Measurements from ENCODE around the gene CUL4A.

The CUL4A gene

DNA sequence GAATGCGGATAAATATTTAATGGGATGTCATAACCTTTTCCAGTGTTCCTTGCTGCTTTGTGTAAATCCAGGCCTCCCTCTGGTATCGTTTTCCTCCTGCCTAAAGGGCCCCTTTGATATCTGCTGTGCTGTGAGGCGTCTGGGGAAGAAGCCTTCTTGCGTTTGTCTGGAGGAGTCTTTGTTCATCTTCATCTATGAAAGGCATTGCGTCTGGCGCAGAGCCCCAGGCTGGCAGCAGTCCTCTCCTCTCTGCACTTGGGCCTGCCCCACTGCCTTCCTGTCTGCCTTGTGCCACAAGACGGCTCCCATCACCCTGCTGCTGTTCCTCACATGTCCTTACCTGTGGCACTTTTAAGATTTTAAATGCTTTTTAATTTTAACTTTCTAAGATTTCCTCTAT is 41.2 kb upstream of the CUL4A start:
- TF ChIP-seq EZH2phosphoT487 (IDR thresholded peaks at IDR 0.05; ENCODE audit: borderline replicate concordance) = no peak
- TF ChIP-seq, protein P1, sequence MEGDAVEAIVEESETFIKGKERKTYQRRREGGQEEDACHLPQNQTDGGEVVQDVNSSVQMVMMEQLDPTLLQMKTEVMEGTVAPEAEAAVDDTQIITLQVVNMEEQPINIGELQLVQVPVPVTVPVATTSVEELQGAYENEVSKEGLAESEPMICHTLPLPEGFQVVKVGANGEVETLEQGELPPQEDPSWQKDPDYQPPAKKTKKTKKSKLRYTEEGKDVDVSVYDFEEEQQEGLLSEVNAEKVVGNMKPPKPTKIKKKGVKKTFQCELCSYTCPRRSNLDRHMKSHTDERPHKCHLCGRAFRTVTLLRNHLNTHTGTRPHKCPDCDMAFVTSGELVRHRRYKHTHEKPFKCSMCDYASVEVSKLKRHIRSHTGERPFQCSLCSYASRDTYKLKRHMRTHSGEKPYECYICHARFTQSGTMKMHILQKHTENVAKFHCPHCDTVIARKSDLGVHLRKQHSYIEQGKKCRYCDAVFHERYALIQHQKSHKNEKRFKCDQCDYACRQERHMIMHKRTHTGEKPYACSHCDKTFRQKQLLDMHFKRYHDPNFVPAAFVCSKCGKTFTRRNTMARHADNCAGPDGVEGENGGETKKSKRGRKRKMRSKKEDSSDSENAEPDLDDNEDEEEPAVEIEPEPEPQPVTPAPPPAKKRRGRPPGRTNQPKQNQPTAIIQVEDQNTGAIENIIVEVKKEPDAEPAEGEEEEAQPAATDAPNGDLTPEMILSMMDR (conservative IDR thresholded peaks at IDR 0.05; ENCODE audit: low read length) = no peak
- Histone ChIP-seq H3K4me3 (ENCODE audit: low read length, poor library complexity, severe bottlenecking) (no peak overlapping the region), H3K79me2 (ENCODE audit: insufficient read depth, low read length) (no peaks in the 10 kb centered on the region), H3K9me2 (replicated peaks; ENCODE audit: low read depth, low read length) (no peaks in the 10 kb centered on the region), H2AFZ (ENCODE audit: low read length) (no peak overlapping the region), H3K9me3 (ENCODE audit: insufficient read depth, low read depth, low read length) (no peaks in the 10 kb centered on the region), H3K4me1 (ENCODE audit: insufficient read depth, low read length, poor library complexity, severe bottlenecking) (peaks cover 12% of the 10 kb centered on the region), H4K20me1 (ENCODE audit: insufficient read depth, low read length, poor library complexity, severe bottlenecking) (no peaks in the 10 kb centered on the region), H3F3A (ENCODE audit: low read depth) (no peaks in the 10 kb centered on the region), H3K4me2 (ENCODE audit: low read depth, low read length, poor library complexity, severe bottlenecking) (no peak overlapping the region), H3K27me3 (ENCODE audit: insufficient read depth, low read length, poor library complexity, severe bottlenecking) (no peaks in the 10 kb centered on the region), H3K9ac (ENCODE audit: low read depth, low read length, poor library complexity, severe bottlenecking) (no peak overlapping the region), H3K36me3 (ENCODE audit: insufficient read depth, low read length) (peaks cover 4% of the 10 kb centered on the region; the same call in 1 of the 2 replicates)

DNA sequence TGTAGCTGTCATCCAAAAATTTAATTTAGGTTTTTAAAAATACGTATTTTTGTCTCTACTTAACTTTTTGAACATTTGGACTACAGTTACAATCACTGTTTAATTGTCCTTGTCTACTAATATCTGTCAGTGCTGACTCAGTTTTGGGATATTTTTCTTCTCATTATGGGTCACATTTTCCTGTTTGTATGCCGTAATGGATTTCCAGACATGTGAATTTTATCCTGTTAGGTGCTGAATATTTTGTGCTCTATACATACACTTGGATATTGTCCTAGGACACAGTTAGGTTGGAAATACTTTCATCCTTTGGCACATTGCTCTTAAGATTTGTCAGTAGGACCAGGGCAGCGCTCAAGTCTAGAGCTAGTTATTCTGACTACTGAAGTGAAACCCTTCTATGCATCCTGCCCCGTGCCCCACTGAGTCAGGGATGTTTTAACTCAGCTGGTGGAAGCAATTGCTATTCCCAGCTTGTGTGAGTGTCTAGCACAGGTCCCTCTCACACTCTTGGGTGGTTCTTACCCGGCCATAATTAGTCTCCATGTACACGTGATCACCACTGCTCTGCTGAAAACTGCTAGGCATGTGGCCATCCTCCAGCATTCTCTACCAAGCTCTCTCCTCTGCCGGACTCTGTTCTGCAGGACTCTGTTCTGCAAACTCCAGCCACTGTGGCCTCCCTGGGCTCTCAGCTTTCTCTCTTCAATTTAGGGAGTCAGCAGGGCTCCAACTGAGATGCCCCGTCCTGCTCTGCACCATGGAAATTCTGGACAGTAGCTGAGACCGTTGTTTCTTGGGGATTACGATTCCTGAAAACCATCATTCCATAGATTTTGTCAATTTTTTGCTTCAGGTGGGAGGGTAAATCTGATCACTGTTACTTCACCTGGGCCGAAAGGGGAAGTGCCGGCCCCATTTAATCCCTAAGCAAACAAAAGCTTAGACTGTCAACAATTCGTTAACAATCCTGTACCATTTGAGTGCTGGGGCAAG is 39.8 kb upstream of the CUL4A start:
- H3K79me2 ChIP-seq (ENCODE audit: insufficient read depth, low read length) = no peaks in the 10 kb centered on the region
- H3K27me3 ChIP-seq (ENCODE audit: insufficient read depth, low read length, poor library complexity, severe bottlenecking) = no peaks in the 10 kb centered on the region
- TF ChIP-seq, protein P1 (conservative IDR thresholded peaks at IDR 0.05; ENCODE audit: low read length) = no peak
- TF ChIP-seq EZH2phosphoT487 (IDR thresholded peaks at IDR 0.05; ENCODE audit: borderline replicate concordance) = no peak
- H3K4me1 ChIP-seq (ENCODE audit: insufficient read depth, low read length, poor library complexity, severe bottlenecking) = peaks cover 12% of the 10 kb centered on the region
- no peaks in the 10 kb centered on the region for H3K9me2 ChIP-seq (replicated peaks; ENCODE audit: low read depth, low read length)
- peaks cover 7% of the 10 kb centered on the region; the same call in 1 of the 2 replicates for H3K36me3 ChIP-seq (ENCODE audit: insufficient read depth, low read length)
- no peaks in the 10 kb centered on the region for H3K9me3 ChIP-seq (ENCODE audit: insufficient read depth, low read depth, low read length)
- H3F3A ChIP-seq (ENCODE audit: low read depth) = no peaks in the 10 kb centered on the region
- H4K20me1 ChIP-seq (ENCODE audit: insufficient read depth, low read length, poor library complexity, severe bottlenecking) = no peaks in the 10 kb centered on the region
- H2AFZ ChIP-seq (ENCODE audit: low read length) = no peak overlapping the region
- no peak overlapping the region for H3K4me3 ChIP-seq (ENCODE audit: low read length, poor library complexity, severe bottlenecking)
- no peak overlapping the region for H3K4me2 ChIP-seq (ENCODE audit: low read depth, low read length, poor library complexity, severe bottlenecking)
- no peak overlapping the region for H3K9ac ChIP-seq (ENCODE audit: low read depth, low read length, poor library complexity, severe bottlenecking)

DNA sequence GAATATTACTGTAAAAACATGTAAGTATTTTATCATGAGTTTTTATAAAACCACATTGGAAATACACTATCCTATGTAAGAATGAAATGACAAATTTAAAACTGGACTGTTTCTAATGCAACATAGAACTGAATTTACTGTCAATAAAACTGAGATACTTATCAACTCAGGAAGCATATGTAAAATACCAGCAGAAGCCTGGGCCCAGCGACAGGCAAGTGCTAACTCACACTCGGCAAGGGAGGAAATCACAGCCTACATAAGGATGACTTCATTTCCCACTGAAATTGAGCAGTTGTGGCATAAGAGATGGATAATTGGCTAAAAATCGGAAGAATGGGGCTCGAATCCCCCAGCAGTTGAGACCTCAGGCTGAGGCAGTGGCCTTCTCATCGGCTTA is 38.9 kb upstream of the CUL4A start:
- Histone ChIP-seq H3K9me2 (replicated peaks; ENCODE audit: low read depth, low read length) (no peaks in the 10 kb centered on the region), H3K4me3 (ENCODE audit: low read length, poor library complexity, severe bottlenecking) (no peak overlapping the region), H3K9me3 (ENCODE audit: insufficient read depth, low read depth, low read length) (no peaks in the 10 kb centered on the region), H3F3A (ENCODE audit: low read depth) (no peaks in the 10 kb centered on the region), H3K36me3 (ENCODE audit: insufficient read depth, low read length) (peaks cover 16% of the 10 kb centered on the region; the same call in 1 of the 2 replicates), H2AFZ (ENCODE audit: low read length) (no peak overlapping the region), H3K27me3 (ENCODE audit: insufficient read depth, low read length, poor library complexity, severe bottlenecking) (no peaks in the 10 kb centered on the region), H3K79me2 (ENCODE audit: insufficient read depth, low read length) (no peaks in the 10 kb centered on the region), H4K20me1 (ENCODE audit: insufficient read depth, low read length, poor library complexity, severe bottlenecking) (no peaks in the 10 kb centered on the region), H3K9ac (ENCODE audit: low read depth, low read length, poor library complexity, severe bottlenecking) (no peak overlapping the region), H3K4me2 (ENCODE audit: low read depth, low read length, poor library complexity, severe bottlenecking) (peak overlapping the region; percentile 66), H3K4me1 (ENCODE audit: insufficient read depth, low read length, poor library complexity, severe bottlenecking) (peaks cover 12% of the 10 kb centered on the region)
- TF ChIP-seq, protein P1 (conservative IDR thresholded peaks at IDR 0.05; ENCODE audit: low read length) = no peak
